HG03354 (cell line): ENCODE measurements around the gene MTMR3.
"Not testable (repeated sequence)": the region's sequence is repeated elsewhere in the genome, so short reads cannot be mapped to it uniquely, and the experiment has no call there.

Source experiments
- ATAC-seq: cut with Tn5 transposase; IDR thresholded peaks from one replicate; pipeline ENCODE4 v1.9.1; 2021; ENCODE audit warnings: mild to moderate bottlenecking; ENCODE audit not compliant: unreplicated experiment, poor library complexity, severe bottlenecking

The MTMR3 gene

DNA sequence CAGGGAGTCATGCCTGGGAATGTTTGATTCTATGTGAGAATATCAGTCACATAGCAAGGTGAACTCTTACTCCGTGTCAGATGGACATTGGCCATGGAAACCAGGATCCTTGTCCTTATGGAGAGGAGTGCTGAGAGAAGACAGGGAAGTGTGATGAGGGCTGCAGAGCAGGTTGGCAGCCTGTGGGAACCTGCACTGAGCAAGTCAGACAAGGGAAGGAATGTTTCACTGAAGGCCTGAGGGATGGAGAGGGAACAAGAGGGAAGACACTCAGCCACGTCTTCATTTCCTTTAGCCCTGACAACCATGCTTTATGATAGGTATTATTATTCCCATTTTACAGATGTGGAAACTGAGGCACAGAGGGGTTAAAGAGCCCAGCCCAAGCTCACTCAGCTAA lies 158.9 kb downstream of the MTMR3 start:
- no peak for ATAC-seq

DNA sequence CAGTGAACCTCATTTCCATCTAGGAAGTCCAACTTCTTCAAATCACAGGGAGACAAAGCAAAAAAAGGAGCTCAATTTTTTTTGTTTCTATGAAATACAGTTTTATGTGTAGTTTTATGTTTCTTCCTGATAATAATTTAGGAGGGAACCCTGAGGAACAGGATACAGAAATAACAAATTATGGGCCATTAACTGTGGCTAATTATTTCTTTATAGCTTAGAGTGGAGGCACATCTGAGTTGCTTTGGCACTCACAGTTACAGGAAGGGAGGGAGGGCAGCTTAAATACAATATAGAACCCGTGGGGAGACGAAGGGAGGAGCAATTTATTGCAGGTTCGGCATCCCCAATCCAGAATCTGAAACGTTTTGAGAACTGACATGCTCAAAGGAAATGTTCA lies 160.2 kb downstream of the MTMR3 start:
- ATAC-seq = no peak

DNA sequence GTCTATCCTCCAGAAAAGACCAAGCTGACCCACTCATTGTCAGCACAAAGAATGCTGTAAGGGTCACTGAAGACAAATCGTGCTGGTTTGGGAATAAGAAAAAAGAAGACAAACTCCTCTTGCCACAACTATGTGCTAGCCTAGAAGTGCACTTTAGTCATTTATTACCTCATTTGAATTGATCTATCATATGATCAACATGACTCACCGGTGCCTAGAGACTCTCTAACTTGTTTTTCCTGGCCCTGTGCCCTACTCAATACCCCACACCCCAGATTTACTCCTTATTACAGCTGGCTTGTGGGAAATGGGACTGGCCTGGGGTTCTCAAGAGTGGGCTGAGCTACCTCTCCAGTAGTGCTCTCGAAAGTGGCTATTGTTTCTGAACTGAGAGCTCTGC lies 161.4 kb downstream of the MTMR3 start:
- no peak for ATAC-seq

DNA sequence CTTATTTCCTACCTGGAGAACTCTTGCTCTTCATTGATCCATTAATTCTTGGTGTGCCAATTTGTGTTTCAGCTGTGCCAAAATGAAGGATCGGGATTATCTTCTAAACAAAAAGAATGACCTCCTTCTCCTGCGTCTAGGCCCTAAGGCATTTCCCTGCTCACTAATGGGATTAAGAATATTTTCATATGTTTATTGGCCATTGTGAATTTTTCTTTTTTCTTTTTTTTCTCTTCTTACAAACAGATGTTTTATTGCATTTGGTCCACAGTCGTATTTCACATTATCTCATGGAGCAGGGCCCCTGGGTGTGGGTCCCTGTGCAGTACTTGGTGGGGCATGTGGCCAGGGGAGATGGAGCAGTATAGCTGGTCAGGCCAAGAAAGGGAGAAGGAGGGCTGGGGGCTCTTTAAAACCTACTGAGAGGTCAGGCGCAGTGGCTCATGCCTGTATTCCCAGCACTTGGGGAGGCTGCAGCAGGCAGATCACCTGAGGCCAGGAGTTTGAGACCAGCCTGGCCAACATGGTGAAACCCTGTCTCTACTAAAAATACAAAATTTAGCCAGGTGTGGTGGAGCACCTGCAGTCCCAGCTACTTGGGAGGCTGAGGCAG lies 162.0 kb downstream of the MTMR3 start:
- no peak for ATAC-seq

DNA sequence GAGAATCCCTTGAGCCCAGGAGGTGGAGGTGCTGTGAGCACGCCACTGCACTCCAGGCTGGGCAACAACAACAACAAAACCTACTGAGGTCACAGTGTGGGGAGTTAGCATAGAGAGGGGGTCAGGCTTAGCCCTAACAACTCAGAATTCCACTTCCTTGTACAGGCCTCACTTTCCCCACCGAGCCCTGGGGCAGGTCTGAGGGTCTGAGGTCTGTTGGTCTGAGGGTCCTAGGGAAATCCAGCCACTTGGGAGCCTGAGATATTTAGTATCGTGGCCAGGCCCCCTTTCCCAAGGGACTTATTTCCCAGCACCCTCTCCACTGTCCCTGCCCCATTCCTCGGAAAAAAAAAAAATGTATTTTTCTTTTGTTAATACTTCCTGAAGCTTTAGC lies 162.5 kb downstream of the MTMR3 start:
- ATAC-seq = no peak

DNA sequence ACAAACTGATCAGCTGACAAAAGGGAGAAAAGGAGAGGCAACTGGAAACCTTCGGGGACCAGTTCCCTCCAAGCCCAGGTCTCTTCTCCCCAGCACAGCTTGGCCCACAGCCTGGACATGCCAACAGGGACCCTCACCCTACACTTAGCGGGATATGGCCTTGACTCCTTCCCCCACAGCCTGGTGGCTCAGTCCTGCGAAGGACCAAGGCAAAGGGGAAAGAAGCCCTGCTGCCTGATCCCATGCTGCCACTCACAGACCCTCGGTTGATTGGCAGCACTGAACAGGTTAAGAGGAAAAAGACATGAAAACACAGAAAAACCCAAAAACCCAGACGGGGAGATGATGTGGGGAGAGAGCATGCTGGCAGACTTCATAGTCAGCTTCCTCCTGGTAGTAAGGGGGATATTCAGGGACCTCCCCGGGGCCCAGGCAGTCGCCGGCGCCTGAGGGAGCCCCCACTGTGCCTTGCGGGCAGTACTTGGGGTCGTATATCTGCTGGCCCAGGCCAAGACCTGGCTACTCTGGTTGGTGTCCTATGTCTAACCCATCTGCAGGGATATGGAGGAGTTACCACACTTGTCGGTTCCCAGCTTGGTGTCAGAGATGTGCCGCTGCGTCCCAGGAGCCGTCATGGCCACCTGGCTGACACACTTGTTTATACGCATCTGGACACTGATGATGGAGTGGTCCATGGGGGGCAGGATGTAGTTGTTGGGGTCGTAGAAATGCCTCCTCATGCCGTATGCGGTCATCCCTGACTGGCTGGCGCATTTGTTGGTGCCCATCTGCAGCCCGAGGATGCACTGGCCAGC lies 163.1 kb downstream of the MTMR3 start:
- no peak for ATAC-seq

DNA sequence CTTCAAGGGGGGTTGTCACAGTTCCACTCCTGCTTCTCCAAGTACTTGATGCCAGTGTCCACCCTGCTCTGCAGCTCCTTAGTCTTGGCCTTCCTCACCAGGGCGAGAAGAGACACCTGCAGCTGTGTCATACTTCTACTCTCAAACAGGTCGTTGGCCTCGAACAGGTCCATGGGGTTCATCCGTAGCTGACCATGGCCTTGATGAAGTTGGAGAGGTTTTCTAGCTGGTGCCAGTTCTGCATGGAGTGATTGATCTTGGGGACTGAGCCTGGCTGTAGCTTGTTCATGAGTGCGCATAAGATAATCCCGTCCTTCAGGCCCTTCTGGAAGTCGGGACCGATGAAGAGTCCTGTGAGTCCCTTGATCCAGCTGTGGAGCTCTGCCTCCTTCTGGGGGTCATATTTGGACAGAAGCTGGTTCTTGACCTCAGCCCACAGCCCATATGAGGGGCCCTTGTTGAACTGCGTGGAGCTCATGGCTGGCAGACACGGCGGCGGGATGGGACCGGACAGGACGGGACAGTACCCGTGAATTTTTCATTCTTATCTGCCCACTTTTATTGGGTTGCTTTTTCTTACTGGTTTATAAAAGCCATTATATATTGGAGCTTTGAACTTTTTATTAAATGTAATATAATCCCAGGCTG lies 163.9 kb downstream of the MTMR3 start:
- no peak for ATAC-seq

DNA sequence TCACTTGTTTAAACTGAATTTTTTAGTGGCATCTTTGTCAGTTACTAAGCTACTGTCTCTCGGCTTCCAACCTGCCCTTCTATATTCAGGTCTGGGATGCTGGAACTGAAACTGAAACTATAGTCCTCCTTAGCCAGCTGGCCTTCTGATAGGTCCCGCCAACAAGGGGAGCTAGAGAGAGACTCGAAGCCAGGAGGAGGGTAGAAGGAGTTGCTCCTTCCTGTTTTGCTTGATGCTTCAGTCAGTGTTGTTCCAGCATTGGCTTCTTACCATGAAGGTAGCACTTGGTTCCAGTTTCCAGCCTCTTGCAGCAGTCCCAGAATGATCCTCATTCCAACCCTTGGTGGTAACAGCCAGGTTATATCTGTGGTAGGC lies 164.4 kb downstream of the MTMR3 start:
- no peak for ATAC-seq

DNA sequence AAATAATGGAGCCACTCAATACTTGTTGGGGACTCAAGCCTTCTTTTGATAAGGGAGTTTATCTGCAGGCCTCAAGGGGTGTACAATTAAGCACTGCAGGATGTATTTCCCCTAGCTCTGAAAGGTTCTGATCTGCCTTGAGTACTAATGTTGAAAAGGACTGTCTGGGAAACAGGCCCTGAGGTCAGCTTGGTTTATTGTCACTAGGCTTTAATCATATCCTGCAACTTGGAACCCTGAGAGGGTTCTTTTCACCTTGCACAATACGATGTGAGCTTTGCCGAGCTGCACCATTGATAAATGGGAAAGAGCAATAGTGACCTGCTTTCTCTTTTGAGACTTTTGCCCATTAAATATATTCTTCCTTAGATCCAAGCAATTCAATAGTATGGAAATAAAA lies 165.7 kb downstream of the MTMR3 start:
- ATAC-seq = no peak

DNA sequence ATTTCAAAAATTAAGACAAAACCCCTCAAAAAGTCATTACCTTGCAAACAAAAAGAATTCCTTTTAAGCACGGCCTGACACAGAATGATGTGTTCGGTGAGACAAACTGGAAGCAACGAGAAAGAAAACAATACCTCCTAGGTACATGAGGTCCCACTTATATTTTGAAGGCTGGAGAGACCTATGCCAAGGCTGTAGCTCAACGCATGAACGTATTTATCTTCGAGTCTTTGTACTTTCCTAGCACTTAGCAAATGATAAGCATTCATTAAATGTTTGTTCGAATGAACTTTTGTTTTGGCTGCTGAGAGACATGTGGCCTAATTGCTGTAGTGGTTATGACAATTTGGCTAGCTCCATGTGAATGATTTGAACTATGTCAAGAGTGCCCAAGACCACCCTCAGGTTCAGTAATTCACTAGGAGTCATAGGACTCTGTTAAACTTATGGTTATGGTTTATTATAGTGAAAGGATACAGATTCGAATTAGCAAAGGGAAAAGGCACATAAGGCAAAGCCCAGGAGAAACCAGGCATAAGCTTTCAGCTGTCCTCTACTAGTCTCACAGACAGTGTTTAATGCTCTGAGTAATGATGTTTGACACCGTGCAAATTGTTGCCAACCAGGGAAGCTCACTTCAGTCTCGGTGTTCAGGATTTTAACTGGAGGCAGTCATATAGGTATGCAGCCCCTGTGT lies 171.2 kb downstream of the MTMR3 start:
- no peak for ATAC-seq

DNA sequence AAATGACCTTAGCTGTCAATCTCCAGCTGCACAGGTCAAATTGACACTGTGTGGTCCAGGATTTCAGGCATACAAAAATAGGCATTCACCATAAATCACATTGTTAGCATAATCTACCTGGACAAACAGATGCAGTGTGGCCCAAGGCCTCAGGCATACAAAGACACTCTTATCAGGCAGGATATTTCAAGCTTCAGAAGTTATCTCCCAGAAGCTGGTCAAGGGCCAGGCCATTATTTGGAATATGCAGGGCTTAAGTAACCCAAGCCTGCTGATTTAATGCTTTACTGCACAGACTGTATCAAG lies 171.7 kb downstream of the MTMR3 start:
- no peak for ATAC-seq

DNA sequence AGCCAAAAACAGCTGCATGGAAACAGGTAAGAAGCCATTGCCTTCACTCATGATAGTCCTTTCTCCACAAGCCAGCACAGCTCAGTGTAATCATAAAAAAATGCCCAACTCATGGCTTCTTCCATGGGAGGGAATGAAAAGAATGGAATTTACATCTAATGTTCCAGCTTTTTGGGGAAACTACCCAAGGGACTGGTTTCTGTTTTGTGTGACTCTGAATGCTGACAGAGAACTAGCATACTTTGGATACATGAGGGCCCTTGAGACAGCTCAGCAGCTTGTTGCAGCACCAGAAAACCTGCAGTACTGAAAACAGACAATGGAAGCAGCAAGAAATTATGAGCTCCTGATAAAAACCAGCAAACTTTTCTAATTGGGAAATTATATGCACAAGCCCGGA lies 173.0 kb downstream of the MTMR3 start:
- ATAC-seq = no peak

DNA sequence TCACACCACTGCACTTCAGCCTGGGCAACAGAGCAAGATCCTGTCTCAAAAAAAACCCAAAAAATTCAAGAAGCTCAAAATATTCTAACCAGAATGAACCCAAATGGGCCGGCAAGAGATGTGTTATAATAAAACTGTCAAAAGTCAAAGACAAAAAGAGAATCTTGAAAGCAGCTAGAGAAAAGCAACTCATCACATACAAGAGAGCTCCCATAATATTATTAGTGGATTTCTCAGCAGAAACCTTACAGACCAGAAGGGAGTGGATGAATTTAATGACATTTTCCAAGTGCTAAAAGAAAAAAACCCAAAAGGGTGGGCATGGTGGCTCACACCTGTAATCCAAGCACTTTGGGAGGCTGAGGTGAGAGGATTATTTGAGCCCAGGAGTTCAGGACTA lies 174.4 kb downstream of the MTMR3 start:
- no peak for ATAC-seq

DNA sequence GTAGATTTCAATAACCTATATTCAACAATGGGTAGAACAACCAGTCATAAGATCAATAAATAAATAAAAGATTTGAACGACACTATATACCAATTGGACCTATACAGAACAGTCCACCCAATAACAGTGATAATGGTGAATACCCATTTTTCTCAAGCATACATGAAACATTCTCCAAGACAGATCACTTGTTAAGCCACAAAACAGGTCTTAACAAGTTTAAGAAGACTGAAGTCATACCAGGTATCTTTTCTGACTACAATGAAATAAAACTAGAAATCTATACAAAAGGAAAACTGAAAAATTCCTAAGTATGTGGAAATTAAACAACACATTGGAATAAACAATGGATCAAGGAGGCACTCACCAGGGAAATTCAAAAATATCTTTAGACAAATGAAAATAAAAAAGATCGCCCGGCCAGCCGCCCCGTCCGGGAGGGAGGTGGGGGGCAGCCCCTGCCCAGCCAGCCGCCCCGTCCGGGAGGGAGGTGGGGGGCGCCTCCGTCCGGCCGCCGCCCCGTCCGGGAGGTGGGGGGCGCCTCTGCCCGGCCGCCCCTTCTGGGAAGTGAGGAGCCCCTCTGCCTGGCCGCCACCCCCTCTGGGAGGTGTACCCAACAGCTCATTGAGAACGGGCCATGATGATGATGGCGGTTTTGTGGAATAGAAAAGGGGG lies 176.5 kb downstream of the MTMR3 start:
- not testable (repeated sequence) for ATAC-seq

DNA sequence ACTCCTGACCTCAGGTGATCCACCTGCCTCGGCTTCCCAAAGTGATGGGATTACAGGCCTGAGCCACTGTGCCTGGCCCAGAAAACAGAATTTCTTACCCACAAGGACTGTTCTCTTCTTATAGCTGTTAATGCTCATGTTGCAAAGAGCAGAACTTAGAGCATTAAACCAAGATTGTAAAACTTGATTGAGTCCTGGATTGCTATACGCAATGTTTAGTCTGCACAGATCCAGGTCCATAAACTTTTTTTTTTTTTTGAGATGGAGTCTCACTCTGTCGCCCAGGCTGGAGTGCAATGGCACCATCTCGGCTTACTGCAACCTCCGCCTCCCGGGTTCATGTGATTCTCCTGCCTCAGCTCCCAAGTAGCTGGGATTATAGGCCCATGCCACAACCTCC lies 178.1 kb downstream of the MTMR3 start:
- not testable (repeated sequence) for ATAC-seq

DNA sequence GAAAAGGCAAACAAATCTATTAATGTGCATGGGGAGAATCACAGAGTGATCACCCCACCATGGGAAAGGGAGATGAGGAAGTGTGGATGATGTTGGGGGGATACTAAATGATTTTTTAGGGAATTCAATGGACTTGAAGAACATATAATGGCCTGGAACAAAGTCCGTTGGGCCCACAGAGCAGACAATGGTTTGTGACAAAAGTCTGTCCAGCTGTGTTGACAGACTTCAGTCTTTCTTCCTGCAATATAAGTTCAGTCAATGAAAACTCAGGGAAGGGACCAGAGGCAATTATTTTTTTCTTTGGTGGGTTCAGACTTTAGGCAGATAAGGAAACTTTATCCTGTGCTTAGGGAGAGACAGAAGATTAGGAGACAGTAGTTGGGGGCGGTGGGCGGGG lies 179.3 kb downstream of the MTMR3 start:
- no peak for ATAC-seq

DNA sequence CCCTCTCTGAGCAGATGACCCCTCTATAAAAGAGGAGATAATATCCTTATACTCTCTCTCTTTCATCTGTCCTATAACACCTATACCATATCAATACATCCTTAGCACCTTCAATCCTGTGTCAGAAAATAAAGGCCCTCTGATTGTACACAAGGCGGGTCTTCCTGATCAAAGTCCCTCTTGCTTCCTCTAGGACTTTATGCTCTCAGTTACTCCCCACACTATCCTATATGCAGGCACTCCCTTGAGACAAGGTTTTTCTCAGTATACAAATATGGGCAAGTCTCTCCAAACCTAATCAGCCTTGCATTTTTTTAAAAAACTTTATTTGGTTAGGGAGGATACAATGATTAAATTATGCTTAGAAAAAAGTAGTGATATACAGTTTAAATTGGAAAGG lies 180.0 kb downstream of the MTMR3 start:
- no peak for ATAC-seq

DNA sequence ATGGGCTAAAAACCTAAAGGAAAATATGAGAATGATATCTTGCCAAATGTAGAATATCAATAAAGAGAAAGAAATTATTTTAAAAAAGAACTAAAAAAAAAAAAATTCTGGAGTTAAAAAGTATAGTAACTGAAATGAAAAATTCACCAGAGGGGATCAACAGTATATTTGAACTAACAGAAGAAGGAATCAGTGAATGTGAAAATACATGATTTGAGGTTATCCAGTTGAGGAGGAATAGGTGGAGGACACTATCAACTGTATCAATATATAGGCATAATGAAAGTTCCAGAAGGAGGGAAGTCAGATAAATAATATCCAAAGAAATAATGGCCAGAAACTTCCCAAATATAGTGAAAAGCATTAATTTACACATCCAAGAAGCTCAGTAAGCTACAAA lies 181.2 kb downstream of the MTMR3 start:
- ATAC-seq = no peak

DNA sequence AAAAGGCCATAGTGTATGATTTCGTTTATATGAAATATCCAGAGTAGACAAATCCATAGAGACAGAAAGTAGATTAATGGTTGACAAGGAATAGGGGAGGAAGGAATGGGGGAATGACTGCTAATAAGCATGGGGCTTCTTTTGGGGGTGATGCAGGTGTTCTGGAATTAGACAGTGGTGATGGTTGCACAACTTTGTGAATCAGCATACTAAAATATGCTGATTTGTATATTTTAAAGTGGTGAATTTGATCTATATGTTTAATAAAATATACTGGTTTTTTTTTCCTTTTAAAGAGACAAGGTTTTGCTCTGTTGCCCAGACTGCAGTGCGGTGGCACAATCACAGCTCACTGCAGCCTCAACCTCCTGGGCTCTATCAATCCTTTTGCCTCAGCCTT lies 190.8 kb downstream of the MTMR3 start:
- ATAC-seq = no peak

DNA sequence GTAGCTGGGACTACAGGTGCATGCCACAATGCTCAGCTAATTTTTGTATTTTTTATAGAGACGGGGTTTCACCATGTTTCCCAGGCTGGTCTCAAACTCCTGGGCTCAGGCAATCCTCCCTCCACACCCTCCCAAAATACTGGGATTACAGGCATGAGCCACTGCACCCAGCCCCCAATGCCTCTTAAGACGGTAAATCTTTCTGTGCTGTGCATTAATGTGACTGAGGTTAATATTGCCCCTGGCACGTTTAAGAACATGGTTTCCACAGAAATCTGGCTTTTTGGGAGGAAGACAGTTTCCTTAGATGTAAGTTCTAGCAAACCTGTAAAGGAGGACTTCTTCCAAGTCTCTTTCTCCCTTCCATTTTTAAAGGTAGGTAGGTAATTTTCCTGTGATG lies 191.2 kb downstream of the MTMR3 start:
- ATAC-seq = no peak
